Ishikawa (cell line): ENCODE measurements around the gene TFB2M.

Experiments
- CEBPB ChIP-seq: IDR thresholded peaks from 2 replicates; pipeline ENCODE4 v1.6.1; 2012
- CREB1 ChIP-seq: IDR thresholded peaks from 2 replicates; pipeline ENCODE4 v1.6.1; 2012; ENCODE audit warnings: low read depth
- EGR1 ChIP-seq: IDR thresholded peaks from 2 replicates; pipeline ENCODE4 v1.6.1; 2012
- EP300 ChIP-seq: IDR thresholded peaks from 2 replicates; pipeline ENCODE4 v1.6.1; 2012; ENCODE audit warnings: borderline replicate concordance
- FOXM1 ChIP-seq: IDR thresholded peaks from 2 replicates; pipeline ENCODE4 v1.6.1; 2012; ENCODE audit warnings: low read depth, borderline replicate concordance
- MAX ChIP-seq: IDR thresholded peaks from 2 replicates; pipeline ENCODE4 v1.6.1; 2012
- NFIC ChIP-seq: IDR thresholded peaks from 2 replicates; pipeline ENCODE4 v1.6.1; 2012
- RAD21 ChIP-seq: IDR thresholded peaks from 2 replicates; pipeline ENCODE4 v1.6.1; 2012; ENCODE audit warnings: low read depth
- TAF1 ChIP-seq: IDR thresholded peaks from 2 replicates; pipeline ENCODE4 v1.6.1; 2012; ENCODE audit warnings: low read depth, mild to moderate bottlenecking
- TCF12 ChIP-seq: IDR thresholded peaks from 2 replicates; pipeline ENCODE4 v1.6.1; 2012; ENCODE audit warnings: low read depth
- TEAD4 ChIP-seq: IDR thresholded peaks from 2 replicates; pipeline ENCODE4 v1.6.1; 2012
- YY1 ChIP-seq: IDR thresholded peaks from 2 replicates; pipeline ENCODE4 v1.6.1; 2012; ENCODE audit warnings: low read depth
- ZBTB7A ChIP-seq: IDR thresholded peaks from 2 replicates; pipeline ENCODE4 v1.6.1; 2012; ENCODE audit warnings: low read depth
- TF ChIP-seq, protein P1 (sequence below): IDR thresholded peaks from 2 replicates; pipeline ENCODE4 v1.6.1; 2012
- TF ChIP-seq, protein P2 (sequence below): IDR thresholded peaks from 2 replicates; pipeline ENCODE4 v1.6.1; 2012; ENCODE audit warnings: low read depth, mild to moderate bottlenecking

Gene TFB2M, protein sequence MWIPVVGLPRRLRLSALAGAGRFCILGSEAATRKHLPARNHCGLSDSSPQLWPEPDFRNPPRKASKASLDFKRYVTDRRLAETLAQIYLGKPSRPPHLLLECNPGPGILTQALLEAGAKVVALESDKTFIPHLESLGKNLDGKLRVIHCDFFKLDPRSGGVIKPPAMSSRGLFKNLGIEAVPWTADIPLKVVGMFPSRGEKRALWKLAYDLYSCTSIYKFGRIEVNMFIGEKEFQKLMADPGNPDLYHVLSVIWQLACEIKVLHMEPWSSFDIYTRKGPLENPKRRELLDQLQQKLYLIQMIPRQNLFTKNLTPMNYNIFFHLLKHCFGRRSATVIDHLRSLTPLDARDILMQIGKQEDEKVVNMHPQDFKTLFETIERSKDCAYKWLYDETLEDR

GRCh38 chr1:246566128-246566812 lies at the start of gene TFB2M, which contains the start of gene CNST:
TSS of gene TFB2M (minus strand) at chr1:246566261. CDS start at chr1:246566138, 123 bp downstream.
TSS of gene CNST (plus strand) at chr1:246566456. CDS start at chr1:246591563, 25,107 bp downstream.
- no peak for TF ChIP-seq RAD21
- TF ChIP-seq NFIC: no peak; the same call in 1 of the 2 replicates
- peak; percentile 74 for TF ChIP-seq CREB1
- TF ChIP-seq EGR1: peak; percentile 35; the same call in 1 of the 2 replicates
- TF ChIP-seq EP300: no peak; the same call in 1 of the 2 replicates
- TF ChIP-seq ZBTB7A: no peak
- TF ChIP-seq CEBPB: no peak
- peak; percentile 57 for TF ChIP-seq TCF12
- TF ChIP-seq FOXM1: peak; percentile 47; the same call in 1 of the 2 replicates
- no peak; the same call in 1 of the 2 replicates for TF ChIP-seq TEAD4
- peak; percentile 77 for TF ChIP-seq TAF1
- TF ChIP-seq, protein P1, sequence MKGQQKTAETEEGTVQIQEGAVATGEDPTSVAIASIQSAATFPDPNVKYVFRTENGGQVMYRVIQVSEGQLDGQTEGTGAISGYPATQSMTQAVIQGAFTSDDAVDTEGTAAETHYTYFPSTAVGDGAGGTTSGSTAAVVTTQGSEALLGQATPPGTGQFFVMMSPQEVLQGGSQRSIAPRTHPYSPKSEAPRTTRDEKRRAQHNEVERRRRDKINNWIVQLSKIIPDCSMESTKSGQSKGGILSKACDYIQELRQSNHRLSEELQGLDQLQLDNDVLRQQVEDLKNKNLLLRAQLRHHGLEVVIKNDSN: peak; percentile 77
- peak; percentile 99 for TF ChIP-seq MAX
- peak; percentile 74 for TF ChIP-seq YY1
- TF ChIP-seq, protein P2, sequence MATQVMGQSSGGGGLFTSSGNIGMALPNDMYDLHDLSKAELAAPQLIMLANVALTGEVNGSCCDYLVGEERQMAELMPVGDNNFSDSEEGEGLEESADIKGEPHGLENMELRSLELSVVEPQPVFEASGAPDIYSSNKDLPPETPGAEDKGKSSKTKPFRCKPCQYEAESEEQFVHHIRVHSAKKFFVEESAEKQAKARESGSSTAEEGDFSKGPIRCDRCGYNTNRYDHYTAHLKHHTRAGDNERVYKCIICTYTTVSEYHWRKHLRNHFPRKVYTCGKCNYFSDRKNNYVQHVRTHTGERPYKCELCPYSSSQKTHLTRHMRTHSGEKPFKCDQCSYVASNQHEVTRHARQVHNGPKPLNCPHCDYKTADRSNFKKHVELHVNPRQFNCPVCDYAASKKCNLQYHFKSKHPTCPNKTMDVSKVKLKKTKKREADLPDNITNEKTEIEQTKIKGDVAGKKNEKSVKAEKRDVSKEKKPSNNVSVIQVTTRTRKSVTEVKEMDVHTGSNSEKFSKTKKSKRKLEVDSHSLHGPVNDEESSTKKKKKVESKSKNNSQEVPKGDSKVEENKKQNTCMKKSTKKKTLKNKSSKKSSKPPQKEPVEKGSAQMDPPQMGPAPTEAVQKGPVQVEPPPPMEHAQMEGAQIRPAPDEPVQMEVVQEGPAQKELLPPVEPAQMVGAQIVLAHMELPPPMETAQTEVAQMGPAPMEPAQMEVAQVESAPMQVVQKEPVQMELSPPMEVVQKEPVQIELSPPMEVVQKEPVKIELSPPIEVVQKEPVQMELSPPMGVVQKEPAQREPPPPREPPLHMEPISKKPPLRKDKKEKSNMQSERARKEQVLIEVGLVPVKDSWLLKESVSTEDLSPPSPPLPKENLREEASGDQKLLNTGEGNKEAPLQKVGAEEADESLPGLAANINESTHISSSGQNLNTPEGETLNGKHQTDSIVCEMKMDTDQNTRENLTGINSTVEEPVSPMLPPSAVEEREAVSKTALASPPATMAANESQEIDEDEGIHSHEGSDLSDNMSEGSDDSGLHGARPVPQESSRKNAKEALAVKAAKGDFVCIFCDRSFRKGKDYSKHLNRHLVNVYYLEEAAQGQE: no peak

DNA sequence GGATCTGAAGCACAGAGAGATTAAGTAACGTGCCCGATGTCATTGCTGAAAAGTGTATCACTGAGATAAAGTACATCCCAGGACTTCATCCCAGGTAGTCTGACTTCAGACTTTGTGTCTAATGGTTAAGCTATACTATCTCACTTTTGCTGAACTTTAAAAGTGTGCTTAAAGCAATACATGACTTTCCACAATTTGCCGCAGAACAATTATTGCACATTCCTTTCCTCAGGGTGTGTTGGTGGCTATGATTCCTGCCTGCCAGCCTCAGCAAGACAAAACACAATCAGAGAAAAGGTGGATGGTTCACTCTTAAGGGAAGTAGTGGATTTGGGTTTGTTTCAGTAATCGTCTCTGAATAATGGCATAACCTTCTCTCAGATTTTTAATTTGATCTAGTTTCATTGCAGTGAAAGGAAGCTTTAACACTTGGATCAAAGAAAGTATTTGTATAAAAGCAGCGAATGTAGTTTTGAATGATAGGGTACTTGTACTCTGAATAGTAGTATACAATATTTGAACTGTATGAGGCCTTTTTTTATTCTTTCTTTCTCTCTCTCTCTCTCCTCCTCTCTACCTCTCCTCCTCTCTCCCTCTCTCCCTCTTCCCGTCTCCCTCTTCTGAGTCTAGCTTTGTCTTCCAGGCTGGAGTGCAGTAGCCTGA lies 47.2 kb upstream of the TFB2M start:
- TF ChIP-seq RAD21: no peak
- no peak for TF ChIP-seq CEBPB
- no peak for TF ChIP-seq EP300
- TF ChIP-seq TEAD4: no peak
- TF ChIP-seq YY1: no peak
- TF ChIP-seq, protein P2: no peak
- no peak for TF ChIP-seq EGR1
- no peak for TF ChIP-seq FOXM1
- no peak for TF ChIP-seq TCF12
- no peak for TF ChIP-seq MAX
- TF ChIP-seq, protein P1: no peak

DNA sequence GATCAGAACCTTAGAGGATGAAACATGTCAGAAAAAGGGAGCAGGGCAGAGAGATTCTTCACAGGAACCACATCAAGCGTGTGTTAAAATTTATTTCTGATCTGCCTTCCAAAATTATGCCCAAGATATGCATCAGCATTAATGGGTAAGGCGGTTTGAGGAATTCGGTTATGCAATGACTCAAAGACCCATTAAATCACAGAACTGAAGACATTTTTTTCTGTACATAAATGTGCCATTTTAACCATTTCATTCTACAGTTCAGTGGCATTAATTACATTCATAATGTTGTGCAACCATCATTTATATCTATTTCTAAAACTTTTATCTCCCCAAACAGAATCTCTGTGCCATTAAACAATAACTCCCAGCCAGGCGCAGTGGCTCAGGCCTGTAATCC lies 43.6 kb upstream of the TFB2M start:
- TF ChIP-seq EP300 (no peak), CREB1 (no peak), RAD21 (no peak), ZBTB7A (no peak), NFIC (no peak)
- TF ChIP-seq, protein P2: no peak
